H9 (cell line): ENCODE results near the gene MRPS27. TPM values are rescaled to one million over a fixed set of nuclear protein-coding genes. Genes with fewer than 3 reads are reported as not detected.

Experiments
- DNase-seq: peaks from one replicate; pipeline ENCODE4 v3.0.0-alpha.2; 2017
- H2AFZ ChIP-seq: one replicate; pipeline ENCODE4 v1.6.1; 2013; ENCODE audit warnings: mild to moderate bottlenecking, low read length, control low read depth, moderate library complexity
- H2AK5ac ChIP-seq: 2 replicates; pipeline ENCODE4 v1.6.1; 2013; ENCODE audit warnings: low read length, control low read depth, mixed read lengths; ENCODE audit not compliant: insufficient read length
- H2BK120ac ChIP-seq: one replicate; pipeline ENCODE4 v1.6.1; 2013; ENCODE audit warnings: low read depth, mild to moderate bottlenecking, low read length, control low read depth, inconsistent platforms; ENCODE audit not compliant: poor library complexity, severe bottlenecking
- H2BK12ac ChIP-seq: 2 replicates; pipeline ENCODE4 v1.6.1; 2013; ENCODE audit warnings: low read length, control low read depth, mixed read lengths, low read depth; ENCODE audit not compliant: insufficient read length
- H2BK15ac ChIP-seq: 2 replicates; pipeline ENCODE4 v1.6.1; 2013; ENCODE audit warnings: low read depth, low read length, control low read depth
- H2BK20ac ChIP-seq: one replicate; pipeline ENCODE4 v1.6.1; 2013; ENCODE audit warnings: low read depth, mild to moderate bottlenecking, low read length, control low read depth, inconsistent platforms; ENCODE audit not compliant: poor library complexity, severe bottlenecking
- H2BK5ac ChIP-seq: 2 replicates; pipeline ENCODE4 v1.6.1; 2013; ENCODE audit warnings: low read length, control low read depth, mixed read lengths; ENCODE audit not compliant: insufficient read length
- H3K14ac ChIP-seq: 2 replicates; pipeline ENCODE4 v1.6.1; 2013; ENCODE audit warnings: low read length, control low read depth; ENCODE audit not compliant: insufficient read depth
- H3K18ac ChIP-seq: 2 replicates; pipeline ENCODE4 v1.6.1; 2013; ENCODE audit warnings: low read depth, mild to moderate bottlenecking, mixed read lengths, low read length, control low read depth; ENCODE audit not compliant: insufficient read length
- H3K23ac ChIP-seq: 2 replicates; pipeline ENCODE4 v1.6.1; 2013; ENCODE audit warnings: low read length, control low read depth, mixed read lengths, low read depth; ENCODE audit not compliant: insufficient read length
- H3K23me2 ChIP-seq: 2 replicates; pipeline ENCODE4 v1.6.1; 2013; ENCODE audit warnings: low read depth, mild to moderate bottlenecking, mixed read lengths, low read length, control low read depth; ENCODE audit not compliant: insufficient read length, poor library complexity, severe bottlenecking
- H3K27ac ChIP-seq: 2 replicates; pipeline ENCODE4 v1.5.1; 2013; ENCODE audit warnings: low read length, control low read depth, mixed read lengths, low read depth; ENCODE audit not compliant: insufficient read length
- H3K27me3 ChIP-seq: 2 replicates; pipeline ENCODE4 v1.6.1; 2013; ENCODE audit warnings: low read length, control low read depth, inconsistent platforms; ENCODE audit not compliant: insufficient read depth
- H3K4ac ChIP-seq: 2 replicates; pipeline ENCODE4 v1.6.1; 2013; ENCODE audit warnings: low read depth, mild to moderate bottlenecking, control low read depth, inconsistent platforms, low read length, moderate library complexity
- H3K4me1 ChIP-seq: 2 replicates; pipeline ENCODE4 v1.6.1; 2013; ENCODE audit warnings: low read length, control low read depth, inconsistent platforms; ENCODE audit not compliant: insufficient read depth
- H3K4me2 ChIP-seq: 2 replicates; pipeline ENCODE4 v1.6.1; 2013; ENCODE audit warnings: low read length, control low read depth, mixed read lengths; ENCODE audit not compliant: insufficient read length, insufficient read depth
- H3K56ac ChIP-seq: 2 replicates; pipeline ENCODE4 v1.6.1; 2013; ENCODE audit warnings: low read depth, mild to moderate bottlenecking, mixed read lengths, low read length, control low read depth; ENCODE audit not compliant: insufficient read length
- H3K79me1 ChIP-seq: 2 replicates; pipeline ENCODE4 v1.6.1; 2013; ENCODE audit warnings: low read depth, mild to moderate bottlenecking, moderate library complexity, low read length, control low read depth, inconsistent platforms; ENCODE audit not compliant: insufficient read depth, poor library complexity, severe bottlenecking
- H3K79me2 ChIP-seq: 2 replicates; pipeline ENCODE4 v1.6.1; 2013; ENCODE audit warnings: low read length, control low read depth, inconsistent platforms; ENCODE audit not compliant: insufficient read depth
- H3K9ac ChIP-seq: 2 replicates; pipeline ENCODE4 v1.6.1; 2013; ENCODE audit warnings: low read length, control low read depth, mixed read lengths; ENCODE audit not compliant: insufficient read length; ENCODE audit errors: extremely low read depth
- H3K9me3 ChIP-seq: one replicate; pipeline ENCODE4 v1.6.1; 2013; ENCODE audit warnings: low read depth, low read length, inconsistent platforms; ENCODE audit not compliant: control insufficient read depth
- H3T11ph ChIP-seq: one replicate; pipeline ENCODE4 v1.6.1; 2013; ENCODE audit warnings: mild to moderate bottlenecking, low read length, control low read depth, inconsistent platforms
- H4K20me1 ChIP-seq: one replicate; pipeline ENCODE4 v1.6.1; 2013; ENCODE audit not compliant: control insufficient read depth, insufficient read length, insufficient read depth
- H4K5ac ChIP-seq: 2 replicates; pipeline ENCODE4 v1.6.1; 2013; ENCODE audit warnings: low read depth, mild to moderate bottlenecking, mixed read lengths, low read length, control low read depth; ENCODE audit not compliant: insufficient read length
- H4K8ac ChIP-seq: replicated peaks from 2 replicates; pipeline ENCODE4 v1.6.1; 2013; ENCODE audit warnings: low read length, control low read depth, mixed read lengths, low read depth; ENCODE audit not compliant: insufficient read length
- H4K91ac ChIP-seq: 2 replicates; pipeline ENCODE4 v1.6.1; 2013; ENCODE audit warnings: low read depth, mild to moderate bottlenecking, moderate library complexity, mixed read lengths, low read length, control low read depth; ENCODE audit not compliant: insufficient read length
- H3K27ac Mint-ChIP-seq, 3 experiments: 2 replicates in 2 of 3; 3 replicates in 1 of 3; pipeline ENCODE4 v1.8.0; 2020 to 2021; ENCODE audit warnings: mixed read lengths in 3 of 3, mild to moderate bottlenecking in 1 of 3, moderate library complexity in 1 of 3
- H3K27me3 Mint-ChIP-seq: 2 replicates; pipeline ENCODE4 v1.8.0; 2021; ENCODE audit warnings: low read depth, mild to moderate bottlenecking, moderate library complexity, mixed read lengths
- H3K36me3 Mint-ChIP-seq, 3 experiments: 2 replicates in 2 of 3; 3 replicates in 1 of 3; pipeline ENCODE4 v1.8.0; 2020 to 2021; ENCODE audit warnings: low read depth in 3 of 3, mixed read lengths in 3 of 3; ENCODE audit not compliant: insufficient read depth in 1 of 3
- H3K4me1 Mint-ChIP-seq, 2 experiments: 2 replicates each; pipeline ENCODE4 v1.8.0; 2020; ENCODE audit warnings: mixed read lengths in 2 of 2
- H3K4me3 Mint-ChIP-seq, 2 experiments: 2 replicates in 1 of 2; 3 replicates in 1 of 2; pipeline ENCODE4 v1.8.0; 2020 to 2021; ENCODE audit warnings: mild to moderate bottlenecking in 2 of 2, mixed read lengths in 2 of 2, moderate library complexity in 1 of 2
- H3K9me3 Mint-ChIP-seq, 2 experiments: 2 replicates in 1 of 2; 3 replicates in 1 of 2; pipeline ENCODE4 v1.8.0; 2020; ENCODE audit warnings: mild to moderate bottlenecking in 2 of 2, mixed read lengths in 2 of 2, moderate library complexity in 1 of 2
- CTCF ChIP-seq: fragments of 200-600 bp; sonication (generic); conservative IDR thresholded peaks from 3 replicates; pipeline ENCODE4 v1.8.0; 2021; ENCODE audit warnings: antibody characterized with exemption, mild to moderate bottlenecking
- WGBS: extraction: QIAGEN DNeasy Blood & Tissue Kit; methylation state at CpG from one replicate; pipeline ENCODE4 v1.1.7; 2013; ENCODE audit warnings: missing lambda C conversion rate, low lambda C conversion rate, mixed read lengths; ENCODE audit not compliant: insufficient read length; ENCODE audit errors: extremely low coverage; 5-methylcytosine and 5-hydroxymethylcytosine counted together
- total RNA-seq: library from RNA; stranded (reverse); gene quantifications from 2 replicates; pipeline ENCODE4 v1.2.1, GENCODE V29; 2021

Gene MRPS27
- total RNA-seq, 1 experiment from 2014 or later, result 83.3 TPM

GRCh38 chr5:72208324-72208926 is 111.6 kb downstream of the MRPS27 start:
- Histone ChIP-seq H3K56ac (no peak overlapping the region), H4K5ac (no peak overlapping the region), H2AK5ac (no peak overlapping the region), H3K27ac (no peak overlapping the region), H2BK12ac (no peak overlapping the region), H3K18ac (no peak overlapping the region), H2BK20ac (no peak overlapping the region), H3K23me2 (no peaks in the 10 kb centered on the region), H3K79me2 (no peaks in the 10 kb centered on the region), H2BK15ac (no peak overlapping the region), H3K9me3 (no peaks in the 10 kb centered on the region), H3K23ac (no peak overlapping the region), H3K4me2 (no peak overlapping the region), H3K4me1 (no peaks in the 10 kb centered on the region; the same call in 1 of the 2 replicates), H3K9ac (no peak overlapping the region), H3K4ac (no peak overlapping the region), H3K14ac (no peak overlapping the region), H4K8ac (no peak overlapping the region), H2AFZ (no peak overlapping the region), H3K27me3 (no peaks in the 10 kb centered on the region), H2BK5ac (no peak overlapping the region), H4K20me1 (no peaks in the 10 kb centered on the region), H3T11ph (no peak overlapping the region), H2BK120ac (no peak overlapping the region), H3K79me1 (no peaks in the 10 kb centered on the region), H4K91ac (no peak overlapping the region)
- no peak for TF ChIP-seq CTCF
- Mint-ChIP-seq H3K4me3 (no peak overlapping the region), H3K4me1 (peaks cover 35% of the 10 kb centered on the region in 2 experiments), H3K36me3 (peaks cover 14 to 40% (median 31%) of the 10 kb centered on the region in 3 experiments; a peak in 6 of 7 replicates), H3K27me3 (peaks cover 11% of the 10 kb centered on the region), H3K27ac (peak overlapping the region in 1 of 3 experiments; percentile 18; a peak in 2 of 7 replicates), H3K9me3 (no peaks in the 10 kb centered on the region; a peak in 1 of 5 replicates)
- no peak for DNase-seq
- no CpG with 5 or more reads among the region's 3 CpGs for WGBS
